H4 (cell line): Measurements from ENCODE around the gene TMEM178B. TPM values are rescaled to one million over a fixed set of nuclear protein-coding genes. Genes with fewer than 3 reads are reported as not detected.
A peak's percentile ranks its signal among the peaks of the same experiment; 100 is the strongest.

Source experiments
- DNase-seq: peaks from one replicate; pipeline ENCODE4 v3.0.0-alpha.2; 2015; ENCODE audit warnings: low spot score
- total RNA-seq: library from RNA; depleted of rRNA; stranded (reverse); fragments of >200 nt; shearing (Covaris generic); gene quantifications from 2 replicates; pipeline ENCODE4 v1.2.3, GENCODE V29; 2014

Gene TMEM178B
- total RNA-seq, 1 experiment from 2014 or later, result 0.04 TPM

DNA sequence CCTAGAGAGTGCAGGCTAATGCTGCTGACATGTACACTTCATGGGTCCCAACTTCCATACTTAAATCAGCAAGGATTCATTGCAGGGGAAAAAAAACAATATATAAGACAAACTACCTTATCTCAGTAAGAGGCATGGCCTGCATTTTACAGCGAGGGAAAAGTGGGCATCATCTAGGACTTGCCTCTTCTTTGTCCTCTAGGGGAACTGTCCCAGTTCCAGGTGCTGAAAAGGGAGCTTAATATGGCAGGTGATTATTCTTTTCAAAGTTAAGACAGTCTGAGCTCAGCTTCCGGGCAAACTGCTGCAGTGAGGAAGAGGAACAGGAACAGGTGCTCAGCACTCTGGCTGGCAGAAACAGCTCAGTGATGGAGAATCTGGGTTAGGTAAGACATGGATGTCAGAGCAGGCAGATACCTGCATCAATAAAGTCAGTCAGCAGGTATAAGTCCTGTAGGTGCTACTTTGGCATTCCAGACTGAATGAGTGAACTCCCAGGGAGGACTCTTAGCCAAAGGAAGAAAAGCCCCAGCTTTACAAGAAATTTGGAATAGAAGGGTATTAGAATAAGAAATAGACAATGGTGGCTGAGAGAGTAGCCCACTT lies 147.2 kb downstream of the TMEM178B start:
- no peak for DNase-seq

GRCh38 chr7:141225916-141226618 lies 152.2 kb downstream of the TMEM178B start:
- DNase-seq, result no peak

GRCh38 chr7:141227454-141227853 lies 153.6 kb downstream of the TMEM178B start:
- DNase-seq, result no peak

GRCh38 chr7:141228482-141228881 lies 154.6 kb downstream of the TMEM178B start:
- DNase-seq, result no peak

DNA sequence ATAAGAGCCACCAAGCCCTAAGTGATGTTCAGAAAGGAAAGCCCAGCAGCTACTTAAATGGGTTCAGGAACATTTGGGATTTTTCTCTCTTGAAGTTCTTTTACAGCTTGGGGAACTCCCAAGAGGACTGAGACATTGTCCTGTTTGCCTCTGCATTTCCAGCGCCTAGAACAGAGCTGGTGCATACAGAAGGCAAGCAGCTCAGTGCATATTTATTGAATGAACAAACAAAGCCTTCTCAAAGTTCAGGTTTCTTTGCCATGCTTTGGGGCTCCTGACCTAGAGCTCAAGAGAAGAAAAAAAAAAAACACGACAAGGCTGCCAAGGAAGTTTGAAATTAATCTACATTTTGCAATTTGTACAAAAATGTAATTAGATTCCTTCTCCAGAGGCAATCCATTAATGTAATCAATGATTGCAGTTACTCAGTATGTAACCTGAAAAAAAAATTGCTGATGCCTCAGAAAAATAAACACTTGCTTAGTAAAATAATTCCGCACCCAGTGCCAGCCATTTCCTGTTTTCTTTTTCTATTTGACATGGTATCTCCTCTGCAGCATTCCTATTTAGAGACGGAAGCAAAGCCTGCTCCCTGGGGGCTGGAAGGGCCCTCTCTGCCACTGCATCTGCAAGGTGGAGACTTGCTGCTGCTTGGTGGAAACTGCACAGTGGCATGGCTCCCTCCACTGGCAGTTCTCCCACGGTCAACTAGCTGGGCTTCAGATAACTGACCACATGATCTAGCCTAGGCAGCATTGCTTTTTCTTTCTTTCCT lies 157.3 kb downstream of the TMEM178B start:
- peak; percentile 42 for DNase-seq

GRCh38 chr7:141232286-141233051 lies 158.6 kb downstream of the TMEM178B start:
- DNase-seq, result no peak

DNA sequence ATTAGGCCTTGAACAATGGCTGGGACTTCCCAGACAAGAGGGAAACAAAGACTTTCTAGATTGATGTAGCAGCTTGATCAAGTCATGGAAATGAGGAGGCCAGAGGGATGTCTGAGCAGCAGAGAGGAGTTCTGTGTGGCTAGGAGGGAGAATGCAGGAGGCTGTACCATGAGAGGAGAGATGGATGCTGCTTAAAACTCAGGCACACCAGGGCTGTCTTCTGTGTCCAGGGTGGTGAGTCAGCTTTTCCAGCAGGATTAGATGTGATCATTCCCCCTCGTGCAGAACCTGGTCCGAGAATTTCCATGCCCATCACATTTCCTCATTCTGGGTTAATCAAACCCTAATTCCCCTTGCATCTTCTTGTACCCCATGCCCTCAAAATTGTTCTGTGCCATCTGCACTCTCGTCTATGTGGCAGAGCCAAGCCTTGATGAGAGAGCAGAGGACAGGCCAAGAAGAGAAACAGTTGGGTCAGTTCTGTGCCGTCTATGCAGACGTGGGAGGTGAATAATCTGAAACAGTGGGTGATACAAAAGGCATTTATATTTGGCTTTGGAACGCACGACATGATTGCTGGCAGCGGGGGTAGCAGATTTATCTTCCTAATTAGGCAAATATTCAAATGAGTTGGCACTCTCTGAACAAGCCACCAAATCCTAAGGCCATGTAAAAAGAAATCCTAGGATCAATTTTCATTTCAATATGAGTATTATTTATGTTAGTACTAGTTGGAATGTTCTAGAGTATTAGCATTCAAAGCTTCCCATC lies 160.7 kb downstream of the TMEM178B start:
- no peak for DNase-seq

GRCh38 chr7:141235656-141236055 lies 161.8 kb downstream of the TMEM178B start:
- no peak for DNase-seq

- DNase-seq, result no peak
Measured at GRCh38 chr7:141238596-141239243, 164.9 kb downstream of the TMEM178B start.

DNA sequence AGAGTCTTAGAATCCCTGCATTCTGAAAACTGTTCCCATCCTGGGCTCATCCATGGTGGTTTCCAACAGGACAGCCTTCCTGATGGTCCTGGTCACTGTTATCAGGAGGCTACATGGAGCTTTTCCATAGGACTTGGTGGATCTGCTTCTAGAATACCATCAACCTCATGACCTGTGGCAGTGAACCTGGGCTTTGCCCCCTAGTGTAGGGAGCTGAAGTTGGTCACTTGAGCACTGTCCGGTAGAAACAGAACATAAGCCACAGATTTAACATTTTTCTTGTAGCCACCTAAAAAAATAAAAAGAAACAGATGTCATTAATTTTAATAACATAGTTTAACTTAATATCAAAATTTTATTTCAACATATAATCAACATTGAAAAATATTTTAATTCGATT lies 165.8 kb downstream of the TMEM178B start:
- no peak for DNase-seq

GRCh38 chr7:141242568-141242967 lies 168.7 kb downstream of the TMEM178B start:
- no peak for DNase-seq

GRCh38 chr7:141243368-141243767 lies 169.5 kb downstream of the TMEM178B start:
- DNase-seq, result no peak

GRCh38 chr7:141244435-141244834 lies 170.6 kb downstream of the TMEM178B start:
- DNase-seq, result no peak

- no peak for DNase-seq
Measured at GRCh38 chr7:141246426-141246825, 172.6 kb downstream of the TMEM178B start.

DNA sequence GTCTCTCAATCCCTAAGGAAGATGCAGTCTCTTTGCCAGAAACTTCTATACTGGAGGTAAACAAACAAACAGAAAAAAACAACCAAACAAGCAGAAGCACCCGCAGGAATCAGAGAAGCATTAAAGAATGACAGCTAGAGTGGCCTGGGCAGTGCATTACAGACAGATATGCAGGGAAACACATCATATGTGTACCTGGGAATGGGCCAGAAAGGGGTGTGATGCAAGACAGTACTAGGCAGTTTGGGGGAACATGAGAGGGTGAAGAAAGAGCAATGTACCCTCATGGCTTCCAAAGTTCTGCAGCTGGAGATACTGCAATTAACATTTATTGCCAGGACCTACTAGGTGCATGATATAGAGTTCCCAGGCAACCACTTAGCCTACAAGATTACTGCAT lies 177.3 kb downstream of the TMEM178B start:
- DNase-seq, result no peak

DNA sequence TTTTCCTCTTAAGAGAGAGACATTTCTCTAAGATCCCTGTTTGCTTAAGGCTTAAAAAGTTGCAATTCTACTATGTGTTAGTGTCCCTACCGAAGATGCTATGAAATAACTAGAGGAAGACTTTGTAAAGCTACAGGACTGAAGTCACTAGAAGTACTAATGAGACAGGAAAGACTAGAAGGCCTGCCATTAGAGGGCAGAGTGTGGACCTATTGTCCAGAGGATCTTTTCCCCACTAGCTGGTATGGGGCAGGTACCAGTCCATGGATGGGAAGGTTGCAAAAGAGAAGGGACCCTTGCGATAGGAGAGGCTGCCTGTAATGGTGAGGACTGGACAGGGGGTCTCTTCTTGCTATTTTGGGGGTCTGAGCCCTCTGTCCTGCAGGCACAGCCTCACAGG lies 178.1 kb downstream of the TMEM178B start:
- no peak for DNase-seq

- no peak for DNase-seq
Measured at GRCh38 chr7:141257597-141257996, 183.7 kb downstream of the TMEM178B start.

DNA sequence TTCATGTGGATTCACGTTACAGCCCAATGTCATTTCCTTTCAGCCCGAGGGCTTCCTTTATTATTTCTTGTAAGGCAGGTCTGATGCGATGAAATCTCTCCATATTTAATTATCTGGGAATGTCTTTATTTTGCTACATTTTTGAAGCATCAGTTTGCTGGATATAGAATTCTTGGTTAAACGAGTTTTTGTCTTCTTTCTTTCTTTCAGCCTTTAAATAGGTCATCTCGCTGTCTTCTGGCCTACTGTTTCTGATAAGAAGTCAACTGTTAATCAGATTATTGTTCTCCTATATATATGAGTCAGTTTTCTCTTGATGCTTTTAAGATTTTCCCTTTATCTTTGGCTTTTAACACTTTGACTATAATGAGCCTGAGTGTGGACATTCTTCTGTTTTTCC lies 184.7 kb downstream of the TMEM178B start:
- DNase-seq, result no peak

DNA sequence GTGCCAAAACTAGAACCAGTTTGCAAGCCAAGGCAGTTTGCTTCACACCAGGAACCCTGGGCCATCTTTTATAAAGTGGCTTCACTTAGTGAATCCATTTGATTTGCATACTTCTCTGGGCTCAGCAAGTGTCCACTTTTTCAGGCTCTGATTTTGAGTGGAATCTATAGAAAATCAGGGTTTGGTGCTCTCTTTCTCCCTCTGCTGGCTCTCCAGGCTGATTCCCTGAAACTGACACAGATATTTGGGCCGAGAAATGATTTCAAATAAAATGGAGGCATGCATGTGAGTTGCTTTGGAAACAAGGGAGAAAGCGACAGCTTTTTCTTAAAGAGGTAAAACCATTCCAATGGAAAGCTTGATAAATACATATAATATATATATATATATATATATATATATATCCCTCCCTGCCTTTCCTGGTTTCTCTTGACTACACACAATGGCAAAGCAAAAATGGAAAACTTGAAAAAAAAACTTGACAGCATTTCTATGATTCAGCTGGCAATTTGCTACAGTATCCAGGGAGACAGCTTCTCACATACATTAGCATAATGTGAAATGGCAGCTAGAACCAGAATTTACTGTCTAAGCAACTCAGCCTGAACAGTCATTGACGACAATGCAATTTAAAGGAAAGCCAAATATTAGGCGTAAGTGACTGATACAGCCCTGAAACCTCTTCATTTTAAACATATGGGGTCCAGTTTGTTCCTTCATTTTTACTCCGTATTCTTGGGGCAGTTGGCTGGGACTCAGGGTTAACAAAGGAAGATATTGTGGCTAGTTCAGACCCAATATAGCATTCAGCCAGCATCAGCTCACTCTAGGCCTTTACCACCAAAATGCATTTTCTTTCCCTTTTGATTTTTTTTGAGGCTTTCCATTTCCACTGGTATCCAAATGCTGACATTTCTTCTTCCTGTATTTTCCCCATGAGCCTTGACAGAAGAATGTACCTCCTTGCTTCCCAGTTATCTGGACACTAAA lies 188.5 kb downstream of the TMEM178B start:
- DNase-seq, result no peak

- DNase-seq, result no peak
Measured at GRCh38 chr7:141263508-141263907, 189.6 kb downstream of the TMEM178B start.
